Fibroblast of gingiva (primary cell): ENCODE measurements around the gene AP3B2.
"Not testable (repeated sequence)": the region's sequence is repeated elsewhere in the genome, so short reads cannot be mapped to it uniquely, and the experiment has no call there.

Experiments used
- DNase-seq: peaks from one replicate; pipeline ENCODE4 v3.0.0-alpha.2; 2011; ENCODE audit warnings: low read depth

AP3B2 gene

DNA sequence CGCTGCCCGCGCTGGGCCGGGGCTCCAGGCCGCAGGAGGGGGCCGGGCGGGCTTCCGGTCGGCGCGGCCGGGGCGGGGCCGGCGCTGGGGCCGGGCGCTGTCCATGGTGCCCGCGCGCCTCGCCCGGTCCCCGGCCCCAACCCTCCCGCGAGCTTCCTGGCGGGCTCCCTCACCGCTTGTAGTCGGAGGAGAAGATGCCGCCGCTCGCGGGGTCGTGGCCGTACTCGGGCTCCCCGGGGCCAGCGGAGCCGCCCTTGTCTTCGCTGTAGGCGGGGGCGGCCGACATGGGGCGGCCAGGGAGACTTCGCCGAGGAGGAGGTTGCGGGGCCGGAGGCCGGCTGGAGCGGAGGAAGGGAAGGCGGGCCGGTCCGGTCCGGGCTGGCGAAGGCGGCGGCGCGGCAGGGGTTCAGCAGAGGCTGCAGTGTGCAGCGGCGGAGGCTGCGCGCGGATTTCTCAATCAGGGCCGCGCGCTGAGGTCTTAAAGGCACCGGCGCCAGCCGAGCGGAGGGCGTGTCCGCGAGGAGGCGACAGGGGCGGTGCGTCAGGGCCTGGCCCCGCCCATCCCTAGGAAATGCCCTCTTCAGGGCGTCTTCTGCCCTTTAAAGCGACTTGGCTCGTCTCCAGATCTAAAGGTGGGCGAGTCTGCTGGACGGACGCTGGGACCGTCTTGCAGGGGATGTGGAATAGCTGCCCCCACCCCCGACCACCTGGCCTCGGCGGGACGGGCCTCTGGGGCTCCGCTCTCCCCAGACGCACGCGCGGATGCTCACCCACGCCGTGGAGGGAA lies at the start of gene AP3B2:
TSS of gene AP3B2 (minus strand) at position 455 of the 787 bp plus-strand sequence. CDS start at position 286, 169 bp downstream.
- DNase-seq, result peak; percentile 70

DNA sequence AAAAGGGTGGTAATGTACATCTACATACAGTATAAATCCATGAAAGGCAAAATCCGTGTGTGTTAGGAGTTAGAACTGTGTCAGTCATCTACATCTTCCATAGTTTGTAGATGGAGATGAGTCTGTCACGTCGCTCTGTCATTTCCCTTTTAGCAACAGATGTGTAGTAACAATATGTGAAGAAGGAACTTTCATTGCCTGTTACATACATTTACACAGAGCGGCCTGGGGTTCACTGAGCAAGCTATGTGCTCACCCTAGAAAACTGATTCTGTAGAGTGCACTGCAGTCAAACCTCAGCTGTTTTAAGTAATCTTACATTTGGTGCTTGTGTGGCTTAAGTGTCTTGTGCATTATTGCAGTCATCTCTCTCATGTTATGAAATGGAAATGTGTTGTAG lies 41.6 kb upstream of the AP3B2 start:
- DNase-seq, result no peak

DNA sequence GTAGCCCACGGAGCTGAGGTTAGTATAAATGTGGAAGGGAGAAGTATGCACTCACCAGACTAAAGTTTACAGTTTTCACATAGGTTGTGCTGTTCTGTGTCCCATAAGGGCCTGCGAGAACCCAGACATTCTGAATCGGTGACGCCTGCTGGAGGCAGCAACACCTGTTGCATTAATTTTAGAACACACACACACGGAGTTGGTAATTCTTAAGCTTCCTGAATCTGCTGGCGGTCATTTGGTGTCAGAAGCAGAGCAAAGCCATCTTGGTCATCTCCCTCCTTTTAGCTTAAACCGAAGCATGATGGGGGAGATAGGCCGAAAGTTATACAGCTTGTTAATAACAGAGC lies 41.1 kb upstream of the AP3B2 start:
- DNase-seq, result no peak

DNA sequence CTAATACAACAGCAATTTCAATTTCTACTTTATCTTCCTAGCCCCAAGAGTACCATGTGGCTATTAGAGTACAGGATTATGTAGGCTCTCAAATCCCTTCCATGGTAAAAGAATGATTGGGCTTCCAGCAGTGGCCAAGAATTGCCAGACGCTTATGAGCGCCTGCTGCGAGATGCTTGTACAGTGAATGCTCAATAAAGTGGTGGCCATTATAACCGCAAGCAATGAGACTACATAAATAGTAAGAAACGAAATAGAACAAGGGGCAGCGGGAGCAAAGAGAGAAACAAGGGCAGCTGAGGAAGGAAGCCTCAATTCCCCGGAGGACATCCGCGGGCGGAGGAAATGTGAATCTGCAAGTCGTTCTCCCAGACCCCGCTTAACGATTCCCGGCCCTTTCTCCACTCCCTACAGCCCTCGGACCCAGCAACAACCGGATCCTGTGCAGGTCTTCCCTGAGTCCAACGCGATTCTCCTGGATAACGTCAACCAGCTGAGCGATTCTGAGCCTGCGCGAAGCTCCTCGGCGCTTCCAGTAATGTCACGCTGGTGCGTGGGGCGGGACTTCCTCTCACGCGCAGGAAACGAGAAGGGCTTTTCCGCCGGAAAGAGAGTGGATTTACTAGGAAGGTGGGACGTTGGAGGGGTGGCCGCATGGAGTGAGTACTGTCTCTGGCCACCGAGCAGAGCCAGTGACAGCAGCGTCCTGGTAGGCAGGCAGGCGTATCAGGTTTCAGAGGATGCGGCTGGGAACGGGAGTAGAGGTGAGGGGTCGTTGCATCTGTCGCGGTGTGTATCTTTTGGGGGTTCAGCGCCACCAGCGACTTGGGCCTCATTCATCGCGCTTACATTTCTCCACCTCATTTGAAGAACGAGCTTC lies 40.5 kb upstream of the AP3B2 start:
- peak; percentile 91 for DNase-seq

DNA sequence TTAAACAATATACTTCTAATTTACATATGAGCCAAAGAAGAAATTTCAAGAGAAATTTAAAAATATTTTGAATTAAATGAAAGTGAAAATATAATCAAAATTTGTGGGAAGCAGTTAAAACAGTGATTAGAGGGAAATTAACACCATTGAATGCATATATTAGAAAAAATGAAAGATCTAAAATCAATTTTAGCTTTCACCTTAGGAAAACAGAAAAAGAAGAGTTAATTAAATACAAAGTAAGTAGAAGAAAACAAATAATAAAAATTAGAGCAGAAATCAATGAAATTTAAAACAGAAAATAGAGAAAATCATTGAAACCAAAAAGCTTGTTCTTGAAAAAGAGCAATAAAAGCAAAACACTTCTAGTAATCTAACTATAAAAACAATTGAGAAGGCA lies 38.6 kb upstream of the AP3B2 start:
- no peak for DNase-seq

DNA sequence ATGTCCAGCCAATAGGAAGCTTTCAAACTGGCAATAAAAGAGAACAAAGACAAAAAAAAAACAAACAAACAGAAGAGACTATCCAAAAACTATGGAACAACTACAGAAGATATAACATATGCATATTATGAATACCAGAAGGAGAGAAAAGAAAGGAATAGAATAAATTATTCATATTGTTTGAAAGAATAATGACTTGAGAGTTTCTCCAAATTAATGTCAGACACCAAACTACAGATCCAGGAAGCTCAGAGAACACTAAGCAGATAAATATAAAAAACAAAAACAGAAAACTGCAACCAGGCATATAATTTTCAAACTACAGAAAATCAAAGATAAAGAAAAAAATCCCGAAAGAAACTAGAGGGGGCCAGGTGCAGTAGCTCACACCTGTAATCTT lies 34.1 kb upstream of the AP3B2 start:
- DNase-seq, result no peak

DNA sequence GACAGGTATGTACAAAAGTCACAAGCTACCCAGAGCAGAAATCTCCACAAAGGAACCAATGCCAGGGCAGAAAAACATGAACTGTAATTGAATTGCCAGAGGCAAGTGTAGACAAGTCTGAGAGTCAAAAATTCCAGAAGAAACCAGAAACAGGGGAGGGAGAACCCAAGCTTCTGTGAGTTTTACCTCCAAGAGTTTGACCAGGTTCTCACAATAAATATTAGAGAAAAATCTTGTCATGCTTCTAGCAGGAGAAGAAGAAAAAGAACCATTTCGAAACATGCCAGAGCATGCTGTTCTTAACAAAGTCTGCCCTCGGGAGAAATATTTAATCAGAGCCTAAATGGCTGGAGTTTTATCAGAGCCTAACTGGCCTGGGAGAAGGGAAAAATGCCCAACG lies 32.5 kb upstream of the AP3B2 start:
- no peak for DNase-seq

DNA sequence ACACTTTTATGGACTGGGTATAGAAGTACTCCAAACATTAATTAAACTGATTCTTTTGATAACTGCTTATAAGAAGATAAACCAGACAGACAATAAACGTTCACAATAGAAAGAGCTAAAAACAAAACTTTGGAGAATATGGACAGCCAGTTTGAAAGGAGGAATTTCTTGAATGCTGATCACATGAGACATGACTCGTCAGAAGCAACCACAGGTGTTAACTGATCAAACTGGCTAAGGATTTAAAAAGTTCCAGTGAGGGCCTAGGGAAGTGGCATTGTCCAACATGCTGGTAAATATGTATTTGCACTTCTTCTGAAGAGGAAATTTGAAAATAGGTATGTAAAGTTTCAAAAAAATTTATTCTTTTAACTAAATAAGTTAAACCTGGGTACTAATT lies 29.4 kb upstream of the AP3B2 start:
- no peak for DNase-seq

DNA sequence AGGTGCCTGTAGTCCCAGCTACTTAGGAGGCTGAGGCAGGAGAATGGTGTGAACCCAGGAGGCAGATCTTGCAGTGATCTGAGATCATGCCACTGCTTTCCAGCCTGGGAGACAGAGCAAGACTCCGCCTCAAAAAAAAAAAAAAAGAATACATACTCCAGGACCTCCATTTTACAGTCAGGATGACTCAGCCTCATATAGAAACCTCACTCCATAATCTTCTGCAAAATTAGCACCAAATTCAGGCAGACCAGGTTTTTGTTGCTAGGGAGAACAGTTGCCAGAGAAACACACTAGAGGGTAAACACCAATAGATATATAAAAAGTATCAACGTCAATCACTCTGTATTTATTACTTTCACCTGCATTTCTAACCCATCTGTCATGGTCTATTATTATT lies 28.3 kb upstream of the AP3B2 start:
- DNase-seq, result no peak

DNA sequence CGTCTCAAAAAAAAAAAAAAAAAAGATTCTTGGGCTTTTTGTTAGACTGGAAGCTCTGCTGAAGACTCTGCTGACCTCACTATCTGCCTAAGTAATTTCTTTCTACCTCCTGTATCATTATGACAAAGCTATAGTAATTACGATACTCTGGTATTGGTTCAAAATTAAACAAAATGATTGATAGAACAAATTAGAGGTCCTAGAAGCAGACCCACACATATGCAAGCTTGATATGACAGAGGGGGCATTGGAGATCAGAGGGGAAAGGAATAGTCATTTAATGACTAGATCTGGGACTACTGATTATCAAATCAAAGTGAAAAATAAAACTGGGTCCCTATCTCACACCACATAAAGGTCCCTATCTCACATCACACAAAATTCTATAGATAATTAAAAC lies 21.9 kb upstream of the AP3B2 start:
- DNase-seq, result no peak

DNA sequence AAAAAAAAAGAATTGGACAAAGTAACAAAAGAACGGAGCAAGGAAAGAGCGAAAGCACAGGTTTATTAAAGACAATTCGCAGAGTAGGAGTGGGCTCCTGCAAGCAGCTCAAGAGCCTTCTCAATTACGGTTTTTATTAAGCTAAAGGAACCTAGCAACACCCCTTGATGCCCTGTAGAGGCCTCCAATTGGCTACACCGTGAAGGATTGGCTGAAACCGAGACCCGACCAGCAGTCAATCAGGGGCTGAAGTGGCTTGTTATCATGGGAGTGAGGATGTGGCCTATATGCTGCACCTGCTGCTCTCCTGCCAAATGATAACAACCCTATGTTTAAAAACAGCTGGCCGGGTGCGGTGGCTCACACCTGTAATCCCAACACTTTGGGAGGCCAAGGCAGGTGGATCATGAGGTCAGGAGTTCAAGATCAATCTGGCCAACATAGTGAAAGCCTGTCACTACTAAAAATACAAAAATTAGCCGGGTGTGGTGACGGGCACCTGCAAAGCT lies 20.4 kb upstream of the AP3B2 start:
- DNase-seq, result no peak

- DNase-seq, result no peak
These were observed 17.1 kb upstream of the AP3B2 start for GRCh38 chr15:82726816-82727215.

DNA sequence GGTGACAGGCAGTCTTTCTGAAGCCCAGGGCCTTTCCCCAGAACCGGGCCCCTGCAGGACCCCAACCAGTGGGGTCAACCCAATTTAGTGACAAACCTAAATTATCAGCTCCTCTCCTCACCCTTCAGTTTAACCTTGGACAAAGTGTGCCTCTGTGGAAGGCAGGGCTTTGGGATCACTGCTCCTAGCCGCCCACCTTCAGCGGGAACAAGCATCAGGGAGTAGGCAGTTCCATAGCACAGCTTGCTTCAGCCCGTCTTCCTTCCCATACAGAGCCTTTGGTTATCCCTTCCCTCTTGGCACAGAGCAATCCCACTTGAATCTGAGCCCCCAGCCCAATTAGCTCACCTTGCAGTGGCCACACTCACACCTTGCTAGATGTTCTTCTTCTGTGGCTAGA lies 5.3 kb upstream of the AP3B2 start:
- no peak for DNase-seq

DNA sequence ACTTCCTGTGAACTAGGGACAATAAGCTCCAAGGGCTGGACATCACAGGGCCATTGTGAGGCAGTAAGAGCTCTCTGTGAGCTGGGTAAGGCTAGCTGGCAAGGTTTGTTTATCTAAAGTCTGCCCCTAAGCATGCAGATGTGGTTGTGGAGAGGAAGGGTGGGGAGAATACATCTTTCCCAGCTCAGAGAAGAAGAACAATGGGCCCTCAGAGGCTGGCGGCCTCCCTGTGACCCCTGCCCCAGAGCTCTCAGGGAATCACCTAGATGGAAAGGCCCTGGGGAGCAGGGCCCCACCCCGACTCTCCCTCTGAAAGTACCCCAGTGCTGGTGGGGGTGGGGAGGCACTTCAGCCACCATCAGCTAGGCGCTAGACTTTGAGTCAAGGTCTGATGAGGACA lies 4.3 kb upstream of the AP3B2 start:
- DNase-seq, result no peak

DNA sequence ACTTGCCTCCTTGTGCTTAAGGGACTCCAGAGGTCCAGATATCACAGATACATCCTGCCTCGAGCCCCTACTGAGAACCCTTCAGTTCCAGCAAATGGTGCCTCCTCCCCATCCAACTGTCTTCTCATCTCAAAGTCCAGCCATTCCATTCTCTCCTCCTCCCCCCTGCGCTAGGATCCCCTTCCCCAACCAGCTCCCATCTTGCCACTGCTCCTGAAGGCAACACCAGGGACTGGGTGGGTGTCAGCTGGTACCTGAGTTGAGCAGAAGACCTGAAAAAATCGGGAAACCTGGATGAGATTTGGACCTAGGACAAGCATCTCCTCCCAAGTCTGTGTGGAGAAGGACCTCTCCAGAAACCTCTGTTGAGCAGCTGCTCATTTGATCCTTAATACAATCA lies 2.4 kb upstream of the AP3B2 start:
- DNase-seq, result no peak

GRCh38 chr15:82710926-82711490 lies 1.3 kb upstream of the AP3B2 start:
- DNase-seq, result no peak

DNA sequence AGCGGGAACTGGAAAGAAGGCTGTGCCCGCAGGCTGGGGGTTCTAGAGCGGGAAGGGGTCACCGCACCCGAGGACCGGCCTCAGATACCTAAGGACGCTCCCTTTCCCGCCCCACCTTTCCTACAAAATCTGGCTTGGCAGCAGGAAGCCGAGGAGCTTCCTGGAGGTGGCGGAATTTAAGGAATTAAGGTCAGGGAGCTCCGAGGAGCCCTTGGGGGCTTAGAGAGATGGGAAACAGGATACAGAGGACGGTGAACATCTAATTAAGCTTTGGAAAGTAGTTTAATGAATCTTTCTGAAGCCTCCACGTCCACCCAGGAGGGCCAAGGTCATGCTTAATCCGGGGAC lies 507 bp upstream of the AP3B2 start:
- DNase-seq, result no peak

- DNase-seq, result no peak
These were observed 624 bp downstream of the AP3B2 start for GRCh38 chr15:82709081-82709420.

- DNase-seq, result not testable (repeated sequence)
These were observed 3.8 kb downstream of the AP3B2 start for GRCh38 chr15:82705856-82706255.

GRCh38 chr15:82699726-82700125 lies 9.9 kb downstream of the AP3B2 start:
- DNase-seq, result no peak

DNA sequence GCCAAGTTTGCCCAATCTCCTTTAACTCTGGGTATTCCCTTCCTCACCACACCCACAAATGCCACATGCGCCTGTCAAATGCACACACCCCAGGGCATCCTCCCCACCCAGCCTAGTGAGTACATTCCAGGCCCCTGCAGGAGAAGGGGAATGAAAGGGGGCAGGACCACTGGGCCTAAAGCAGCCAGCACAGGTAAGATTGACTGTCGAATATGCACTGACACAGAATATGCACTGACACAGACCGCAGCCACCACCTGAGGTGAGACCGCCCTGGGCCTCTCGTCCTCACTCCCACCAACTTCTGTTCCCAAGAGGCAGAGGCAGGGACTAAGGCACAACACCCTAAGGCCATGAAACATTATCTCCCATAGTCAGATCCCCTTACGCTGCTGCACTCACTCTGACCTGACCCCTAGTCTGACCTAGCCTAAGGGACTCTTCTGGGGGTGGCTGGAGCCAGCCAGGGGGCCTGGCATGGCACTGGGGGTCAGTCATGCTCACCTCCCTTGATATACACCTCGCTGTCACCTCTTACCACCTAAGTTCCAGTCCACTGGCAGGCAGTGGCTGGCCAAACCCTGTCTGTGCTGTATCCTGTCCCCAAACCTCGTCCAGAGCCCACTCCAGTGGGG lies 10.8 kb downstream of the AP3B2 start:
- no peak for DNase-seq

DNA sequence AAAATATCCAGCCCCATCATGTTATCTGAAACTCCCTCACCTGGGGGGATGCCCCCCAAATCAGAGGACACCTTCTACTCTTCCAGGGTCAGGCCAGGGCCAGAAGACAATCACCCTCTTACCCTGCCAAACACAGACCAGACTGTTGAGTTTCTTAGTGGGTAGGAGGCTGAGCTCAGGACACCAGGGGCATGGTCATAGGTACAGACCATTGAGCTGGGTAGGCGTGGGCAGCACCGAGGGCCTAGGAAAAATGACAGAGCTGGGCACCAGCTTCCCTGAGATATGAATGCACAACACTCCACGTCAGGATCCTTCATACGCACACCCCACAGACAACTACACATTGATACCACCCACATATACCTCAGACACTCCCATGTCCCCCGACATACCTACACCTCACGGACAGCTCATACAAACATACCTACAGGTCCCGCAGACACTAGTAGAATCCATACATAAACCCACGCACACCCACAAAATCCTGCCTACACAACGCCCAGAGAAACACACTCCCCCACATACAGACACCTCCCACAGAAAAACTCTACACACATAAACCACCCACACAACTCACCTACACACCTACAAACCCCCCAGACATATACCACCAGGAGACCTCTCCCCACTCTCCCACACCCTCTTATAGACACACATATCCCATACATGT lies 11.8 kb downstream of the AP3B2 start:
- DNase-seq, result no peak
